Activated naive CD8-positive, alpha-beta T cell treated with anti-CD3 and anti-CD28 coated beads for 36 hours (primary cell): Measurements from ENCODE around the gene TMEM39B. TPM values are rescaled to one million over a fixed set of nuclear protein-coding genes. Genes with fewer than 3 reads are reported as not detected.
A peak's percentile ranks its signal among the peaks of the same experiment; 100 is the strongest.
"Not testable (repeated sequence)": the region's sequence is repeated elsewhere in the genome, so short reads cannot be mapped to it uniquely, and the experiment has no call there.

Source experiments
- DNase-seq: peaks from one replicate; pipeline ENCODE4 v3.0.0; 2021
- H3K27ac Mint-ChIP-seq: one replicate; pipeline ENCODE4 v1.8.0; 2022; ENCODE audit warnings: mild to moderate bottlenecking, moderate library complexity, mixed read lengths
- H3K27me3 Mint-ChIP-seq: one replicate; pipeline ENCODE4 v1.8.0; 2022; ENCODE audit warnings: mild to moderate bottlenecking, mixed read lengths
- H3K36me3 Mint-ChIP-seq: one replicate; pipeline ENCODE4 v1.8.0; 2021; ENCODE audit warnings: mild to moderate bottlenecking, mixed read lengths
- H3K4me1 Mint-ChIP-seq: one replicate; pipeline ENCODE4 v1.8.0; 2021; ENCODE audit warnings: mixed read lengths
- H3K4me3 Mint-ChIP-seq: one replicate; pipeline ENCODE4 v1.8.0; 2022; ENCODE audit warnings: mild to moderate bottlenecking, moderate library complexity, mixed read lengths
- H3K9me3 Mint-ChIP-seq: one replicate; pipeline ENCODE4 v1.8.0; 2022; ENCODE audit warnings: mixed read lengths
- total RNA-seq, 2 experiments: library from RNA; stranded (reverse); gene quantifications; one replicate each; pipeline ENCODE4 v1.2.3, GENCODE V29; 2021

TMEM39B gene
- total RNA-seq, 2 experiments from 2014 or later, result 24.0 to 25.2 TPM

DNA sequence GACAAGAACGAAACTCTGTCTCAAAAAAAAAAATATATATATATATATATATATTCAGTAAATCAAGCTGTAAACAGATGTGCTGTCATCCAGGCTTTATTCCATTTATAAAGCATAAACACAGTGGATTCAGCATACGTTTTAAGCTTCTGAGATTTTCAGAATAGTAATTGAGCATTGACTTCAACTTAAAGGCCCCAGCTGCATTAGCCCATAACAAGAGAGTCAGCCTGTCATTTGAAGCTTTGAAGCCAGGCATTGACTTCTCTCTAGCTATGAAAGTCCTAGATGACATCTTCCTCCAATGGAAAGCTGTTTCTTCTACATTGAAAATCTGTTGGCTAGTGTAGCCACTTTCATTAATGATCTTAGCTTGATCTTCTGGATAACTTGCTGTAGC lies 41.7 kb downstream of the TMEM39B start:
- Mint-ChIP-seq H3K4me3 (no peak overlapping the region), H3K4me1 (peaks cover 63% of the 10 kb centered on the region), H3K9me3 (no peaks in the 10 kb centered on the region), H3K27ac (no peak overlapping the region), H3K27me3 (no peaks in the 10 kb centered on the region), H3K36me3 (peaks cover 13% of the 10 kb centered on the region)
- DNase-seq, result no peak

DNA sequence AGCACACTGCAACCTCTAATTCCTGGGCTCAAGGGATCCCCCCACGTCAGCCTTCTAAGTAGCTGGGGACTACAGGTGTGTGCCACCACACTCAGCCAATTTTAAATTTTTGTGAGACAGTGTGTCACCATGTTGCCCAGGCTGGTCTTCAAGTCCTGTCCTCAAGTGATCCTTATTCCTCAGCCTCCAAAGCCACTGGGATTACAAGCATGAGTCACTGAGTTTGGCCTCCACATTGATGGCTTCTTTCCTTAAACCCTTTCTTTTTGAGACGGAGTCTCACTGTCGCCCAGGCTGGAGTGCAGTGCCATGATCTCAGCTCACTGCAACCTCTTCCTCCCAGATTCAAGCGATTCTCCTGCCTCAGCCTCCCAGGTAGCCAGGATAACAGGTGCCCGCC lies 42.8 kb downstream of the TMEM39B start:
- H3K27ac Mint-ChIP-seq, result no peak overlapping the region
- H3K27me3 Mint-ChIP-seq, result no peaks in the 10 kb centered on the region
- peaks cover 61% of the 10 kb centered on the region for H3K4me1 Mint-ChIP-seq
- no peak for DNase-seq
- H3K4me3 Mint-ChIP-seq, result no peak overlapping the region
- H3K36me3 Mint-ChIP-seq, result peaks cover 8% of the 10 kb centered on the region
- H3K9me3 Mint-ChIP-seq, result no peaks in the 10 kb centered on the region

DNA sequence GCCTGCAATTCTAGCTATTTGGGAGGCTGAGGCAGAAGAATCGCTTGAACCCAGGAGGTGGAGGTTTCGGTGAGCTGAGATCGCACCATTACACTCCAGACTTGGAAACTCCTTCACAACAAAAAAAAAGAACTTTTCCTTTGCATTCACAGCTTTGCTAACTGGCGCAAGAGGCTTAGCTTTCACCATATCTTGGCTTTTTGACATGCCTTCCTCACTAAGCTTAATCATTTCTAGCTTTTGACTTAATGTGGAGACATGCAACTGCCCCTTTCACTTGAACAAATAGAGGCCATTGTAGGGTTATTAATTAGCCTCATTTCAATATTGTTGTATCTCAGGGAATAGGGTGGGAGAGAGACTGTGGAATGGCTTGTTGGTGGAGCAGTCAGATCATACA lies 43.8 kb downstream of the TMEM39B start:
- Mint-ChIP-seq H3K27me3 (no peaks in the 10 kb centered on the region), H3K27ac (no peak overlapping the region), H3K4me1 (peaks cover 60% of the 10 kb centered on the region), H3K4me3 (no peak overlapping the region), H3K36me3 (peaks cover 14% of the 10 kb centered on the region), H3K9me3 (no peaks in the 10 kb centered on the region)
- DNase-seq, result no peak

DNA sequence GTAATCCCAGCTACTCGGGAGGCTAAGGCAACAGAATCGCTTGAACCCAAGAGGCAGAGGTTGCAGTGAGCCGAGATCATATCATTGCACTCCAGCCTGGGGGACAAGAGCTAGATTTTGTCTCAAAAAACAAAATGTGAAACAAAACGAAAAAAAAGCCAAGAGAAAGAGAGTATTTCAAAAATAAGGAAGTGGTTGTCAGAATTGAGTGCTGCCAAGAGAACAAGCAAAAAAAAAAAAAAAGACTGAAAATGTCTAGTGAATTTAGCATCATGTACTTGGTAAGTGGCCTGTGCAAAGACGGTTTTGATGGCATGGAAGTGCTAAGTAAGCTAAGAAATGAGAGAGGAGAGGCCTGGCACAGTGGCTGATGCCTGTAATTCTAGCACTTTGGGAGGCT lies 49.4 kb downstream of the TMEM39B start:
- Mint-ChIP-seq H3K27ac (no peak overlapping the region), H3K4me3 (no peak overlapping the region), H3K4me1 (peaks cover 45% of the 10 kb centered on the region), H3K36me3 (peaks cover 18% of the 10 kb centered on the region), H3K9me3 (no peaks in the 10 kb centered on the region), H3K27me3 (no peaks in the 10 kb centered on the region)
- DNase-seq, result no peak

DNA sequence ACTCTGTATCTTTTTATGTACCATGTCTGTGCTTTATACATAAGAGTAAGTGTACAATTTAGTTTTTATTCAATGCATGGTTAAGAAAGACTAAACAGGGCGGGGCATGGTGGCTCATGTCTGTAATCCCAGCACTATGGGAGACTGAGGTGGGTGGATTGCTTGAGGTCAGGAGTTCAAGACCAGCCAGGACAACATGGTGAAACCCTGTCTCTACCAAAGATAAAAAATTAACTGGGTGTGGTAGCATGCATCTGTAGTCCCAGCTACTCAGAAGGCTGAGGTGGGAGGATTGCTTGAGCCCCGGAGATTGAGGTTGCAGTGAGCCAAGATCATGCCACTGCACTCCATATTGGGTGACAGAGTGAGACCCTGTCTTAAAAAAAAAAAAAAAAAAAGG lies 50.6 kb downstream of the TMEM39B start:
- peaks cover 20% of the 10 kb centered on the region for H3K36me3 Mint-ChIP-seq
- H3K27me3 Mint-ChIP-seq, H3K27ac Mint-ChIP-seq, DNase-seq, H3K9me3 Mint-ChIP-seq, H3K4me3 Mint-ChIP-seq: not testable (repeated sequence)
- peaks cover 45% of the 10 kb centered on the region for H3K4me1 Mint-ChIP-seq

GRCh38 chr1:32125313-32125712 lies 52.6 kb downstream of the TMEM39B start:
- Mint-ChIP-seq H3K9me3 (no peaks in the 10 kb centered on the region), H3K4me1 (peaks cover 54% of the 10 kb centered on the region), H3K4me3 (no peak overlapping the region), H3K36me3 (peaks cover 22% of the 10 kb centered on the region), H3K27me3 (no peaks in the 10 kb centered on the region), H3K27ac (no peak overlapping the region)
- no peak for DNase-seq

GRCh38 chr1:32126770-32127169 lies 54.0 kb downstream of the TMEM39B start:
- no peaks in the 10 kb centered on the region for H3K27me3 Mint-ChIP-seq
- H3K9me3 Mint-ChIP-seq, result no peaks in the 10 kb centered on the region
- H3K36me3 Mint-ChIP-seq, result peaks cover 17% of the 10 kb centered on the region
- no peak for DNase-seq
- H3K27ac Mint-ChIP-seq, result no peak overlapping the region
- H3K4me3 Mint-ChIP-seq, result no peak overlapping the region
- H3K4me1 Mint-ChIP-seq, result peaks cover 45% of the 10 kb centered on the region

- no peak overlapping the region for H3K27ac Mint-ChIP-seq
Observed at GRCh38 chr1:32127409-32128198, 54.9 kb downstream of the TMEM39B start.

GRCh38 chr1:32128479-32128878 lies 55.7 kb downstream of the TMEM39B start:
- Mint-ChIP-seq H3K36me3 (peaks cover 14% of the 10 kb centered on the region), H3K4me3 (no peak overlapping the region), H3K27me3 (no peaks in the 10 kb centered on the region), H3K27ac (no peak overlapping the region), H3K9me3 (no peaks in the 10 kb centered on the region), H3K4me1 (peaks cover 36% of the 10 kb centered on the region)
- no peak for DNase-seq

More at GRCh38 chr1:32127409-32128198, 54.9 kb downstream of the TMEM39B start:
- Mint-ChIP-seq H3K36me3 (peaks cover 14% of the 10 kb centered on the region), H3K4me3 (no peak overlapping the region), H3K9me3 (no peaks in the 10 kb centered on the region), H3K4me1 (peaks cover 40% of the 10 kb centered on the region), H3K27me3 (no peaks in the 10 kb centered on the region)
- no peak for DNase-seq

GRCh38 chr1:32128964-32129363 lies 56.2 kb downstream of the TMEM39B start:
- Mint-ChIP-seq H3K4me3 (no peak overlapping the region), H3K27me3 (no peaks in the 10 kb centered on the region), H3K9me3 (no peaks in the 10 kb centered on the region), H3K36me3 (peaks cover 14% of the 10 kb centered on the region), H3K27ac (no peak overlapping the region), H3K4me1 (peaks cover 37% of the 10 kb centered on the region)
- no peak for DNase-seq

GRCh38 chr1:32133950-32134280 lies 61.2 kb downstream of the TMEM39B start:
- not testable (repeated sequence) for DNase-seq, H3K27me3 Mint-ChIP-seq, H3K9me3 Mint-ChIP-seq, H3K4me3 Mint-ChIP-seq, H3K27ac Mint-ChIP-seq
- Mint-ChIP-seq H3K36me3 (peaks cover 29% of the 10 kb centered on the region), H3K4me1 (peaks cover 25% of the 10 kb centered on the region)

DNA sequence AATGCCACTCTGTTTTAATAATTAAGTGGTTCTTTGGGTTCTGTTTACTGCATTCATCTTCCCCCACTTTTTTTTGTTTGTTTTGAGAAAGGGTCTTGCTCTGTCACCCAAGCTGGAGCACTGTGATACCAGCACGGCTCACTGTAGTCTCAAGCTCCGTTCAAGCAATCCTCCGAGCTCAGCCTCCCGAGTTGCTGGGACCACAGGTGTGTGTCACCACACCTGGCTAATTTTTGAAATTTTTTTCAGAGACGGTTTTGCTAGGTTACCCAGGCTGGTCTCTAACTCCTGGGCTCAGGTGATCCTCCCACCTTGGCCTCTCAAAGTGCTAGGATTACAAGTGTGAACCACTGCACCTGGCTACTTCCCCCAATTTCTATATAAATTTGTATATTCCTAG lies 64.4 kb downstream of the TMEM39B start:
- no peak overlapping the region for H3K27ac Mint-ChIP-seq

GRCh38 chr1:32138965-32139364 lies 66.2 kb downstream of the TMEM39B start:
- H3K27ac Mint-ChIP-seq, result peak overlapping the region; percentile 47

More for the DNA sequence above, 64.4 kb downstream of the TMEM39B start:
- Mint-ChIP-seq H3K4me1 (peaks cover 38% of the 10 kb centered on the region), H3K4me3 (no peak overlapping the region), H3K9me3 (no peaks in the 10 kb centered on the region), H3K27me3 (no peaks in the 10 kb centered on the region), H3K36me3 (peaks cover 29% of the 10 kb centered on the region)
- DNase-seq, result no peak

GRCh38 chr1:32142446-32143301 lies 69.9 kb downstream of the TMEM39B start:
- no peak overlapping the region for H3K27ac Mint-ChIP-seq
- H3K36me3 Mint-ChIP-seq, result peaks cover 41% of the 10 kb centered on the region
- no peaks in the 10 kb centered on the region for H3K27me3 Mint-ChIP-seq
- H3K4me1 Mint-ChIP-seq, result peaks cover 55% of the 10 kb centered on the region
- DNase-seq, result no peak
- peaks cover 2% of the 10 kb centered on the region for H3K9me3 Mint-ChIP-seq
- H3K4me3 Mint-ChIP-seq, result no peak overlapping the region

More at GRCh38 chr1:32138965-32139364, 66.2 kb downstream of the TMEM39B start:
- Mint-ChIP-seq H3K4me3 (no peak overlapping the region), H3K4me1 (peaks cover 43% of the 10 kb centered on the region), H3K36me3 (peaks cover 34% of the 10 kb centered on the region), H3K27me3 (no peaks in the 10 kb centered on the region), H3K9me3 (no peaks in the 10 kb centered on the region)
- no peak for DNase-seq

- H3K27me3 Mint-ChIP-seq, H3K9me3 Mint-ChIP-seq, H3K27ac Mint-ChIP-seq, DNase-seq, H3K4me3 Mint-ChIP-seq: not testable (repeated sequence)
- Mint-ChIP-seq H3K36me3 (peaks cover 44% of the 10 kb centered on the region), H3K4me1 (peaks cover 53% of the 10 kb centered on the region)
Observed at GRCh38 chr1:32143302-32143695, 70.6 kb downstream of the TMEM39B start.
